Skin epidermis (tissue), 12 donors: ENCODE measurements around the gene UBAC1.
"Not testable (repeated sequence)": the region's sequence is repeated elsewhere in the genome, so short reads cannot be mapped to it uniquely, and the experiment has no call there.

ENCODE experiments used
- H3K27ac ChIP-seq, 21 experiments: fragments of 200-600 bp; sonication (generic) in 11 of 21; one replicate each; pipeline ENCODE4 v1.5.0; 2020; ENCODE audit warnings: mild to moderate bottlenecking in 3 of 21, inconsistent platforms in 2 of 21, moderate library complexity in 2 of 21
- H3K4me3 ChIP-seq, 7 experiments: fragments of 200-600 bp; sonication (generic) in 2 of 7; one replicate each; pipeline ENCODE4 v1.5.0; 2020; ENCODE audit warnings: inconsistent platforms in 2 of 7, mild to moderate bottlenecking in 2 of 7, moderate library complexity in 1 of 7

UBAC1 gene

GRCh38 chr9:135907431-135908092, 53.6 kb downstream of the UBAC1 start, which contains the start of gene CAMSAP1:
Gene CAMSAP1, minus strand, starts transcription at chr9:135907546. Its CDS starts 387 bp downstream, at chr9:135907159.
- H3K27ac ChIP-seq: peak within 1 kb of the TSS; percentile 54 to 93 (median 87)
- H3K4me3 ChIP-seq: peak within 1 kb of the TSS; percentile 61 to 88 (median 77)

- H3K4me3 ChIP-seq: peak overlapping the region; percentile 49 to 87 (median 61)
- peak overlapping the region in 17 of 21 experiments; percentile 16 to 89 (median 76) for H3K27ac ChIP-seq
These were observed 54.2 kb downstream of the UBAC1 start for GRCh38 chr9:135907006-135907430.

GRCh38 chr9:135906291-135907005, 54.7 kb downstream of the UBAC1 start:
- peak overlapping the region; percentile 49 to 87 (median 61) for H3K4me3 ChIP-seq
- H3K27ac ChIP-seq: peak overlapping the region in 20 of 21 experiments; percentile 16 to 89 (median 74)

DNA sequence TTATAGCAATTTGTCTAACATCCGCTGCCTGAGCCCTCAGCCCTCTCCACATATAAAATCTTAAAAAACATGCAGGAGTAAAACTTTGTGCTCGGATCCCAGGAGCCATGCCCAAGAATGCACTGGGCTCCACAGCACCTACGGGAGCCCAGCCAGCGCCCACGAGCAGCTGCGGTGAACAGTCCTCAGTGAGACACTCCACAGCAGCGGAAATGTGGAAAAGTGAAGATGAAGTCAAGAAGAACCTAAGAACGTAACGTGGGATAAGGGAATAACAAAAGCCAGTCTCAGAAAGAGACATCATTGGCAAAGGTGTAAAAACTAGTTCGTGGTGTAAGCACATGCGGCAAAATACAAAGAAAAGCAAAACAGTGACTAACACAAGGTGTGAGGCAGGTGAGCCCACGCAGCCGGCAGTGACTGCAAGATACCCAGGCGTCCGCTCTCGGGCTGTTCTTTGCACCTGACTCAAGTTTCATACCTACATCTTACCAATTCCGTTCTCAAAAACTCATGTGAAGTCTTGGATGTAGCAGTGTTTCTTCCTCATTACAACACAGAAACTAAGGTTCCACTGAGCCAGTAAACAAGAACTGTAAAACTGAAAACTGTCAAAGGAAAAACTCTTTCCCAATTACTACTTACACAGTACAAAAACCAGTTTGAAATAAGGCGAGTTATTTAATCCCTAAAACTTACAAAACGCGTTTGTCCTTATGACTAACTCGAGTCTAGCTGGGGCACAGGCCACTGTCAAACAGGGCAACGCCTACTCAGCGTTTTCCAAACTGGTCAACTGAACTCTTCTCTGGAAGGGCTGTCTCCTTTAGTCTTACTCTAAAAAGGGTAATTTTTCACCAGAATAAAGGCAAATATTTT, 55.6 kb downstream of the UBAC1 start:
- peak overlapping the region in 18 of 21 experiments; percentile 16 to 89 (median 74) for H3K27ac ChIP-seq
- peak overlapping the region; percentile 49 to 87 (median 61) for H3K4me3 ChIP-seq

DNA sequence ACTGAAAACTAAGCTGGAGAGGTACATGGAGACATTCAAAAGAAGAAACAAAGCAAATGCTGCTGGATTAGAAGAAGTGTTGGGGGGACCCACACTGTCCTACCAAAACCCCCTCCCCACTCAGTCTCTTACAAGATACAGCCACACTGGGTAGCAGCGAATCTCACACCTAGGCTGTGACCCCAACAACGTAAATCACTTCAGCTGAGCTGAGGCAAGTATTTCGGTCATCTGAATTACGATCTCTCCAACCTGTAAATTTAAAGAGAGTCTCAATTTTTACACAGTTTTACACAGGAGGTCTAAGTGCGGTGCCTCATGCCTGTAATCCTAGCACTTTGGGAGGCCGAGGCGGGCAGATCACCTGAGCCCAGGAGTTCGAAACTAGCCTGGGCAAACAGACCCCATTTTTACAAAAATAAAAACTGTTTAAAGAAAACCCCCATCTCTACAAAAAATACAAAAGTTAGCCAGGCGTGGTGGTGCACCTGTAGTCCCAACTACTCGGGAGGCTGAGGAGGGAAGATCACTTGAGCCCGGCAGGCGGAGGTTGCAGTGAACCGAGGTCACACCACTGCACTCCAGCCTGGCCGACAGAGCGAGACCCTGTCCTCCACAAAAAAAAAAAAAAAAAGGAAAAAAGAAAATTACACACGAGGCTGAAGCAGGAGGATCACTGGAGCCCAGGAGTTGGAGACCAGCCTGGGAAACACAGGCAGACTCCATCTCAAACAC, 57.2 kb downstream of the UBAC1 start:
- H3K4me3 ChIP-seq: no peak overlapping the region
- peak overlapping the region in 1 of 21 experiments; percentile 3 for H3K27ac ChIP-seq

- Histone ChIP-seq H3K4me3 (no peak overlapping the region), H3K27ac (no peak overlapping the region)
These were observed 57.9 kb downstream of the UBAC1 start for GRCh38 chr9:135903358-135903656.

DNA sequence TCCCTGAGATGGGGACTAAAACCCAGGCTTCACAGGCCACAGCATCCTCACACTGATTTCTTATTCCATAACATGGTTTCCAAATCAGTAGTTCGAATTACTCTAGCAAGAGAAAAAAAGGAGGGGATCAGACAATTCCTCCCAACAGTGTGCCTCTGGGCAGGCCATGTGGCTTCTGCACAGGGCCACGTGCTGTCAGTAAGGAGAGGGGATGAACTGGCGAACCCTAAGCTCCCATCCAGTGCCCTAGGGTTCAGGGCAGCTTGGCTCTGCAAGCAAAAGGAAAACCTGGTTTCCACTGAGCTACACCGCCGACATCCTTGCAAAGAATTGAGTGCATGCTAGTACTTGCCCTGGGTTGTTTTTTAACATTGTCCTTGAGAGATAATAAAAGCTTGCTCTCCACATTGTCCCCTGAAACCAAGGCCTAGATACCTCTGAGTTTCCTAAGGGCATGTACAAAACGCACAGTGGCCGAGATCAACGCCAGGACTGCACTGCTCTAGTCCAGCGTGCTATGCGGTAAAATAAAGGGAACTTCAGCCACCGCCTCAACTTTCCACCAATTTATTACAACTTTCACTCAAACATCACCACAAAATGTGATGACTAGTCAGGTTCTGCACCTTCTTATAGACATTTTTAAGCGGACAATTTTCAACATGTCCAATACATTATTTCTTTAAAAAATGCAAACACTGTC, 58.4 kb downstream of the UBAC1 start:
- H3K27ac ChIP-seq: peak overlapping the region in 1 of 21 experiments; percentile 16
- no peak overlapping the region for H3K4me3 ChIP-seq

GRCh38 chr9:135901826-135902225, 59.3 kb downstream of the UBAC1 start:
- H3K27ac ChIP-seq: no peak overlapping the region
- H3K4me3 ChIP-seq: no peak overlapping the region

DNA sequence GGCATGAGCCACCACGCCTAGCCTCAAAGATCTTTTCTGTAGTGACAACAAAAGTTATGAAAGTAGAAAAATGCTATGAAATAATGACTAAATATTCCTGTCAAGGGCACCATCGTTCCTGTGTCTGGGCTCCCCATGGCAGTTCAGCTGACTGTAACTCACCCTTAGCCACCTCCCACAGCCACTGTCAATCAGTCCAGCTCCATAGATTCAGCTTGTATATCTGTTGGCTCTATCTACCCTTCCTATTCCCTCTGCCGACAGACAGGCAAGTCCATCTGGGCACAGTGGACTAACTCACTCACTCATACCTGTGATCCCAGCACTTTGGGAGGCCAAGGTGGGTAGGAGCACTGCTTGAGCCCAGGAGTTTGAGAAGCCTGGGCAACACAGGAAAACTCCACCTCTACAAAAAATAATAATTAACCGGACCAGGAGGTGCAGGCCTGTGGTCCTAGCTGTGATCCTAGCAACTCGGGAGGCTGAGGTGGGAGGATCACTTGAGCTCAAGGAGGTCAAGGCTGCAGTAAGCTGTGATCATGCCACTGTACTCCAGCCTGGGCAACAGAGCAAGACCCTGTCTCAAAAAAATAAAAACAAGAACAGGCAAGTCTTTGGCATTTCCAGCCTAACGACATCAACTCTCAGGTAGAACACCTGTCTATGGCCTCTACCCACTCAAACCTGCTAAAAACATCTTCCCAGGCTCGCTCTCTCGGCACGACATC, 60.0 kb downstream of the UBAC1 start:
- H3K27ac ChIP-seq: no peak overlapping the region
- H3K4me3 ChIP-seq: no peak overlapping the region

- no peak overlapping the region for H3K4me3 ChIP-seq
- no peak overlapping the region for H3K27ac ChIP-seq
These were observed 62.4 kb downstream of the UBAC1 start for GRCh38 chr9:135898634-135899407.

DNA sequence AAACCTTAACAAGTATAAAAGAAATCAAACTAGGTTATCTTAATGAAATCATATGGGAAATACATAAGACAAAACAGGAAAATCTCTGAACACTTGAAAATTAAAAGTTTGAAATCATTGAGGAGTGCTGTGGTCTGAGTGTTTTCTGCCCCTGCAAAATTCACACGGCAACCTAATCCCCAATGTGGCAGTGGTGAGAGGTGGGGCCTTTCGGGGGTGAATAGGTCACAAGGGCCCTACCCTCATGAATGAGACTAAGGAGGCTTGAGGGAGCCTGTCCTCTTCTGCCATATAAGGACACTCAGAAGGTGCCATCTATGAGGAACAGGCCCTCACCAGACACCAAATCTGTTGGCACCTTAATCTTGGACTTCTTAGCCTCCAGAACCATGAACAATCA, 64.5 kb downstream of the UBAC1 start:
- Histone ChIP-seq H3K4me3 (no peak overlapping the region), H3K27ac (no peak overlapping the region)

DNA sequence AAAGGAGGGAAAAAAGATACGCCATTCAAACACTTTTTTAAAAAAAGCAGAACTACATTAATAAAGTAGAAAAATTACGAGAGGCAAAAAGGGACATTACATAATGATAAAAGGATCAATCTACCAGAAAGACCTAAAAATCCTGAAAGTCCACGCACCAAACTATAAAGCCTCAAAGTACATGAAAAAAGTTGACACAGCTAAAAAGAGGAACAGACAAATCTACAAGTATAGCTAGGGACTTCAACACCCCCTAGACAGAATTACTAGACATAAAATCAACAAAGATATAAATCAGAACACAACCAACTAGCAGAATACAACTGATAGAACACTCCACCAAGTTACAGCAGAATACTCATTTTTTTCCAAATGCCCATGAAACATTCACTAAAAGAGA, 65.0 kb downstream of the UBAC1 start:
- Histone ChIP-seq H3K4me3 (no peak overlapping the region), H3K27ac (no peak overlapping the region)

- Histone ChIP-seq H3K4me3 (no peak overlapping the region), H3K27ac (no peak overlapping the region)
These were observed 65.8 kb downstream of the UBAC1 start for GRCh38 chr9:135895202-135895848.

DNA sequence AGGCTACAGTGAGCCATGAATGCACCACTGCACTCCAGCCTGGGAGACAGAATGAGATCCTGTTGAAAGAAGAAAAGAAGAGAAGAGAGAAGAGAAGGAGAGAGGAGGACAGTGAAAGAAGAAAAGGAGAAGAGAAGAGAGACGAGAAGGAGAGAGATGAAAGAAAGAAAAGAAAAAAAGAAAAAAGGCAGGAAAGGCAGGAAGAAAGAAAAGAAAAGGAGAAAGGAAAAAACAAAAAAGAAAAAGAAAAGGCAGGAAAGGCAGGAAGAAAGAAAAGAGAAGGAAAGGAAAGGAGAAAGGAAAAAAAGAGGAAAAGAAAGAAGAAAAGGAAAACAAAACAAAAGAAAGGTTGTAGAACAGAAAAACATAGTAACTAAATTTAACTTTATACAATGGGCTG, 68.1 kb downstream of the UBAC1 start:
- Histone ChIP-seq H3K27ac (no peak overlapping the region), H3K4me3 (no peak overlapping the region)

GRCh38 chr9:135892327-135892726, 68.8 kb downstream of the UBAC1 start:
- not testable (repeated sequence) for H3K4me3 ChIP-seq, H3K27ac ChIP-seq

GRCh38 chr9:135891027-135891631, 70.0 kb downstream of the UBAC1 start:
- peak overlapping the region in 2 of 21 experiments; percentile 1 to 31 for H3K27ac ChIP-seq

More at GRCh38 chr9:135891027-135891631, 70.0 kb downstream of the UBAC1 start:
- no peak overlapping the region for H3K4me3 ChIP-seq
